Left ventricle myocardium inferior (tissue), 1 donor: ENCODE results near the gene TSPAN17. TPM values are rescaled to one million over a fixed set of nuclear protein-coding genes. Genes with fewer than 3 reads are reported as not detected.

ENCODE experiments used
- DNase-seq: peaks from one replicate; pipeline ENCODE4 v3.0.0-alpha.2; 2020
- H3K27ac ChIP-seq: fragments of 200-600 bp; replicated peaks from 2 replicates; pipeline ENCODE4 v1.8.0; 2021
- H3K27me3 ChIP-seq: fragments of 200-600 bp; 2 replicates; pipeline ENCODE4 v1.8.0; 2021; ENCODE audit warnings: low read depth
- H3K36me3 ChIP-seq: fragments of 200-600 bp; 2 replicates; pipeline ENCODE4 v1.8.0; 2021
- H3K4me1 ChIP-seq: fragments of 200-600 bp; 2 replicates; pipeline ENCODE4 v1.8.0; 2021
- H3K4me3 ChIP-seq: fragments of 200-600 bp; 2 replicates; pipeline ENCODE4 v1.8.0; 2021; ENCODE audit warnings: mild to moderate bottlenecking, moderate library complexity
- H3K9me3 ChIP-seq: fragments of 200-600 bp; replicated peaks from 2 replicates; pipeline ENCODE4 v1.8.0; 2021
- CTCF ChIP-seq: fragments of 200-600 bp; IDR thresholded peaks from 2 replicates; pipeline ENCODE4 v1.8.0; 2021; ENCODE audit warnings: antibody characterized with exemption, mild to moderate bottlenecking, borderline replicate concordance
- intact Hi-C: fragments of 100-400 bp; cut with micrococcal nuclease; formaldehyde crosslinking; loops from one replicate; pipeline ENCODE4 v1.11.0; 2022
- total RNA-seq: library from RNA; stranded (reverse); fragmentation: NEBNext Ultra II Directional; extraction: Animal tissue kit (Norgen Biotek cat#: 25700); gene quantifications from one replicate; pipeline ENCODE4 v1.2.1, GENCODE V29; 2021
- donor health status: DM: no; HTN: yes; CAD: no; lungs with severe emphysema.

TSPAN17 gene
- total RNA-seq, 1 donor from 2014 or later, result 31.0 TPM

DNA sequence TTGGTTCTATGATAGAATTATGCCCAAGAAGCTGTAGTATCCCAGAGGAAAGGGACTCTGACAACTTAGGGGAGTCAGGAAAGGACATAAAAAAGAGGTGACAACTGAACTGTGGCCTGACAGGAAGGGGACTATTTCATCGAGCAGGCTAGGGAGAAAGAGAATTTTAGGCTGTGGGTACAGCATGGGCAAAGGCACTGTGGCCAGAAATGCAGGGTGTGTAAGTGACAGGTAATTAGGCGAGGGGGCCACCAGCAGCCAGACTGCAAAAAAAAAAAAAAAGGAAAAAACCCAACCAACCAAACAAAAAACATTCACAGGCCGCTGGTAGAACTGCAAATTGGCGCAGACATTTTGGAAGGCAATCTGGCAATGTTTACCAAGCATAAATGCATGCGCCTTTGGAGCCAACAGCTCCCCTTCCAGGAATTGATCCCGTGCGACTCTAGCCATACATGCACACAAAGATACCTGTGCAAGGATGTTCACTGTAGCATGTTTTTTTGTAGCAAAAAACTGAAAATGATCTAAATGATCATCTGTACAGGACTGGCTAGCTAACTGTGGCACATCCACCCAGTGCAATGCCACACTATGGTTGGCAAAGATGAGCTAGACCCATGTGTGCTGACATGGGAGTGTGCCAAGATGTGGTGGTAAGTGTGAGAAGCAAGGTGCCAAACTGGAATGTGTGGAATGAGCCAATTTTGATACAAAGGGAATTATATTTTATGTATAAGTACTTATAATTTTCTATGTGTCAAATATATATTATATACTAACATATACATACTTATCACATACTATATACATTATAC is 15.7 kb upstream of the TSPAN17 start:
- no peak overlapping the region for H3K27ac ChIP-seq
- no peak for DNase-seq
- intact Hi-C loops, result no loop called here
- TF ChIP-seq CTCF, result no peak
- H3K9me3 ChIP-seq, result no peaks in the 10 kb centered on the region
- H3K4me1 ChIP-seq, result peaks cover 15% of the 10 kb centered on the region
- peaks cover 92% of the 10 kb centered on the region for H3K27me3 ChIP-seq
- no peaks in the 10 kb centered on the region for H3K36me3 ChIP-seq
- H3K4me3 ChIP-seq, result no peak overlapping the region

DNA sequence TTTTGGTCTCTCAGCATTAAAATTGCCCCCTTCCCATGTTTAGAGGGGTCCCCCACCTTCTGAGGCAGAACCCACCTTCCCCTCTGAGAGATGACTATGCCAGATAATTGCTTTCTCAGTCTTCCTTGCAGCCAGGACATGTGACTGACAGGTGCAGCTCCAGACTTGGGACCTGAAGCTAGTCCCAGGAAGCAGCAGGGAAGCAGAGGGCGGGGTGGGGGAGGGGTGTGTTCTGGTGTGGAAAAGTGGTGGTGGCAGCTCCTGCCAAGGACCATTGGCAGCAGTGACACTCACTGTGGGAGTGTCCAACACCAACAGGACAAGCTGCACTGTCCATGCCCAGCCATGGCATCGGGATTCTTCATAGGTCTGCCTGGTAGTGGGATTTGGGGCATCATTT is 14.5 kb upstream of the TSPAN17 start:
- TF ChIP-seq CTCF, result no peak
- intact Hi-C loops, result no loop called here

DNA sequence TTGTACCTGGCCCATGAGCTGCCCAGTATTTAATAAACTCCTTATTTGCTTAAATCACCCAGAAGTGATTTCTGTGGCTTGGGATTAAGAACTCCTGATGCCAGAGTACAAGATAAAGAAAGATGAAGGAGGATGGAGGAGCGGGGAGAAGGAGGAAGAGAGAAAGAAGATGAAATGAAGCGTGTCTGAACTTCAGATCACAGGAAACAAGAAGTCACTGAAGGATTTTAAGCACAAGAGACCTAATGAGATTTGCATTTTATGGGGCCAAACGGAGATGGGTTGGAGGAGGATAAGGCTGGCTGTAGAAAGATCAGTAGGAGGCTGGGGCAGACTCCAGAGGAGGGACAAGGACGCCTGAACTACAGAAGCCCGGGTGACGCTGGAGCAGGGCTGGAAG is 13.7 kb upstream of the TSPAN17 start:
- no peak overlapping the region for H3K27ac ChIP-seq
- no peak overlapping the region for H3K4me3 ChIP-seq
- H3K4me1 ChIP-seq, result peaks cover 15% of the 10 kb centered on the region
- intact Hi-C loops, result no loop called here
- H3K27me3 ChIP-seq, result peaks cover 72% of the 10 kb centered on the region
- DNase-seq, result no peak
- no peak for TF ChIP-seq CTCF
- H3K36me3 ChIP-seq, result no peaks in the 10 kb centered on the region
- H3K9me3 ChIP-seq, result no peaks in the 10 kb centered on the region

More for the DNA sequence above, 14.5 kb upstream of the TSPAN17 start:
- Histone ChIP-seq H3K27me3 (peaks cover 81% of the 10 kb centered on the region), H3K9me3 (no peaks in the 10 kb centered on the region), H3K36me3 (no peaks in the 10 kb centered on the region), H3K4me3 (no peak overlapping the region), H3K4me1 (peaks cover 15% of the 10 kb centered on the region), H3K27ac (no peak overlapping the region)
- DNase-seq, result no peak

DNA sequence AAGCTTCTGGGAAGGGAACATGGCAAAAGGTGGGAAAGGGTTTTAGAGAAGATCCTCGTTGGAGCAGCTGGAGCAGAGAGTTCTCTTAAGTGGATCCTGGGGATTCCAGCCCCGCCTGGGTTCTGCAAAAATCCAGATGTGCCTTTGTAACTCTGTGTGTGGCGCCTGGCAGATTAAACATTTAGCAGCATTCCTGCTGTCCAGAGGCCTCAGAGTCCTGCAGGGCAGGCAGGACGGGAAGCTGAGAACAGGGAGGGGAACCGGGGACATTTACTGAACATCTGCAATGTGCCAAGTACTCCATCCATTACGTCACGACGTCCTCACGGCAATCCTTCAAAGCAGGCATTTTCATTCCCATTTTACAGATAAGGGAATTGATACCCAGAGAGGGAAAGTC is 10.9 kb upstream of the TSPAN17 start:
- H3K36me3 ChIP-seq, result no peaks in the 10 kb centered on the region
- TF ChIP-seq CTCF, result no peak
- intact Hi-C loops, result no loop called here
- H3K27me3 ChIP-seq, result peaks cover 44% of the 10 kb centered on the region
- H3K9me3 ChIP-seq, result no peaks in the 10 kb centered on the region
- DNase-seq, result no peak
- H3K4me1 ChIP-seq, result peaks cover 10% of the 10 kb centered on the region
- no peak overlapping the region for H3K27ac ChIP-seq
- H3K4me3 ChIP-seq, result no peak overlapping the region

DNA sequence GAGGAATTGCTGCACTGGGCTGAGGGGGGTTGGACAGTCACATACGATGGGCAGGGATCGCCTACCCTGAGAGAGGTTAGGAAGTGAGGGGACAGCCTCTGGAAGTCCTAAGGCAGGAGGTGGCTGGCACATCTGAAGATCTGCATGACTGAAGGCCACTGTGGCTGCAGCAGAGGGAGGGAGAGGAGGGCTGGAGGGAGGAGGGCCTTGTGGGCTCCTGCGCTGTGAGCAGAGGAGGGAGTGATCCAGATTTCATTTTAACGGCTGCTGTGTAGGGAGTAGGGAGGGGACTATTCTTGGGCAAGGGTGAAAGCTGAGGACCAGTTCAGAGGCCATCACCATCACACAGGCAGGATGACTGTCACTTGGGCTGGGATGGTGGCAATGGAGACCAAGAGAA is 9.7 kb upstream of the TSPAN17 start:
- TF ChIP-seq CTCF, result no peak
- no peak overlapping the region for H3K27ac ChIP-seq
- H3K27me3 ChIP-seq, result peaks cover 33% of the 10 kb centered on the region
- no peak for DNase-seq
- intact Hi-C loops, result no loop called here
- no peak overlapping the region for H3K4me3 ChIP-seq
- no peaks in the 10 kb centered on the region for H3K9me3 ChIP-seq
- H3K36me3 ChIP-seq, result no peaks in the 10 kb centered on the region
- peaks cover 10% of the 10 kb centered on the region for H3K4me1 ChIP-seq
